NCI-H2171 (cell line): ENCODE measurements around the gene CALCR.

Experiments used
- DNase-seq: peaks from one replicate; lab custom pipeline; 2025; lab: John Stamatoyannopoulos, UW

CALCR gene

DNA sequence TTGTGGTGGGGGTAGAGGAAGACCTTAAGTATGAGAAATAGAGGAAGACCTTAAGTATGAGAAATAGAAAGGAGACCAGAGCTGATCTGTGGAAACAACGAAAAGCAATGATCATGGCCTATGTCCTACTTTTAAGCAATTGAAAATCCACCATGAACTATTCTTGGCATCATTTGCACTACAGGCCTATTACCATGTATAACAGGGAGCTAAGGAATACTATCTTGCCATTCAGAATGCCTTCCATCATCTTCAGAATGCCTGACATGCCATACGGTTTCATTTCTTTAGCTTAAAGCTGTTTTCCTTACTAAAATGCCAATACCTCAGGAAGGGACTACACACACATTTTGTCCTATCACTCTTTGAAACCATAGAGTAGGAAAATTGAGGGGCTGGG, 127.0 kb downstream of the CALCR start:
- DNase-seq, result no peak

DNA sequence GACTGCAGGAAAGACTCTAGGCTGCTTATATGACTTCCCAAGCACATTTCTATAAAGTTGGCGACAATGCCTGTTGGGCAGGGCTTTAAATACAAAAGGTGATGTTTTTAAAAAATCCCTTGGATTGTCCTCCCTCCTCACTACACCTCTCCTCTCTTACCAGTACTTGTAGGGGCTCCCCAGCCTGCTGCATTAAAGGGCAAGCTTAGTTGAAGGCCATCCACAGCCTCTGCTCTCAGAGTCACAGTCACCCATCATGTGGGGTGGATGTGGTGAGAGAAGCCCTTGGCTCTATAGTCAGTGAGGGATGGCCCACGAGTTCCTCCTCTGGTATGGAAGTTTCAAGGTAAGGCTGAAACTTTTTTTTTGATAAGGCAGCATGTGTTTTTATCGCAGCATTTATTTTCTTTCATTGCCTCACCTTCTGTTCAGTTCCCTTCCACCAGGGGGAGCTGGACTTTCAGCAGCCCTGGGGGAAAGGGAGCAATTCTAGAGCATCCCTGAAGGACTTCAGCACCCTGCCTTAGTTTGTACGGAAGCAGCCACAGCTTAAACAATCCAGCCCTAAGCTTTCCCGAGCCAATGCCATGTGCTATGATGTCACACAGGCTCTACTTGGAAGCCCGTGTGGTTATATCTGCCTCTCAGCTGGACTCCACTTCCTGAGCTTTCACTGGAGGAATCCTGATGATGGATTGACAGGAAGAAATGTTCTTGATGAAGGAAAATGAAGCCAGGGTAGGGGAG, 131.9 kb downstream of the CALCR start:
- DNase-seq, result peak; percentile 9

DNA sequence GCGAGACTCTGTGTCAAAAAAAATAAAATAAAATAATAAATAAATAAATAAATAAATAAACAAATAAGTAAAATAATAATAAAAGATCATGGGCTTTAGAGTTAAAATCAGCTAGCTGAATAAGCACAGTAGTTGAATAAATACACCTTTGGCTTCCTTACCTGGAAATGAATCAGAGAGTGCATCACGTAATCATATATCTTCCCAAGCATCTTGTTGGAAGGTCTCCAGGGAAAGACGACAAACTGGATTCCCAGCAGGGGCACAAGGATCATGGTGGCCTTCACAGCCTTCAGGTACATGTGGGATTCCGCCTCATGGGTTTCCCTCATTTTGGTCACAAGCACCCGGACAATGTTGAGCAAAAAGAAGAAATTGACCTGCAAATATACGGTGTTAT, 138.7 kb downstream of the CALCR start:
- no peak for DNase-seq

DNA sequence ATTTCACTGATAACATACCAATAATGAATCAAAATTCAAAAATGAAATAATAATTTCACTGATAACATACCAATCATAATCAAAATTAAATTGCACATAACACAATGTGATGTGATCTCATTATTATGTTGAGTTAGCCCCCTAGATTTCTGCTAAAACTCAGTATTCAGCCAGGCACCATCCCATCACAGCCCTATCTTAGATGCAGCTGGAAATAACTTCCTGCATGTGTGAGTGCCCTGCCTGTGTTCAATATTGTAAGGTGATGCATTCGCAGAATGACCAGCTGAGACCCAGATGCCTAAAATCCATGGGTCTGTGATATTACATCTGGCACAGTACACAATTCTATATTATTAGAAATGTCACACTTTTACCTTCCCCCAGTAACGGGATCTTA, 142.4 kb downstream of the CALCR start:
- DNase-seq, result no peak

DNA sequence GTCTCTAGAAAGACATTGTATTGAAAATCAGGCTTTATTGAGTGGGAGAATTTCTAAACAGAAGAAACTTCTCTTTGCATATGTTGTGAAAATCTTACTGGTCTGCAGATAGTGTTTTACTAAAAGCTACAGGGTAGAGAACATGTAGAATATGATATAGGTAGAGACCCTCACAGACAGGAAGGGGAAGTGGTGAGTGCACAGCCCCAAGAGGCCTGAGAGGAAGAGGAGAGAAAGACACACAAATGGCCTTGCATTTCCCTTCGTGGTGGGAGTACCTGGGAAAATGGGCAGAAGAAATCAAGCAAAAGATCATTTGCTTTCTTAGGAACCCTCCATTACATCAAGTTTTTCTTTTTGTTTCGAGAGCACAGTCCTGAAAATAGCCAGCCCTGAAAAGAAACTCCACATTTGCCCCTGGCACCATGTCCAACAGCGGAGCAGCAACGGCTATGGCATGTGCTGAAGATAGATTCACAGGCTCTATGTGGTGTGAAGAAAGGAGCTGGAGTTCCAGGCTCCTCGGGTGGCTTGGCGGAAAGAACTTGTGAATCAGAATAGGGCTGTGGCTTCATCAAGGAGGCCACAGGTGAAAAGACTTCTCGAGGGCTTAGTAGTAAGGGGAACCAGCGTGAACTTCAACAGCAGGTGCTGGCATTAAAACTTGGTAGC, 143.5 kb downstream of the CALCR start:
- no peak for DNase-seq

DNA sequence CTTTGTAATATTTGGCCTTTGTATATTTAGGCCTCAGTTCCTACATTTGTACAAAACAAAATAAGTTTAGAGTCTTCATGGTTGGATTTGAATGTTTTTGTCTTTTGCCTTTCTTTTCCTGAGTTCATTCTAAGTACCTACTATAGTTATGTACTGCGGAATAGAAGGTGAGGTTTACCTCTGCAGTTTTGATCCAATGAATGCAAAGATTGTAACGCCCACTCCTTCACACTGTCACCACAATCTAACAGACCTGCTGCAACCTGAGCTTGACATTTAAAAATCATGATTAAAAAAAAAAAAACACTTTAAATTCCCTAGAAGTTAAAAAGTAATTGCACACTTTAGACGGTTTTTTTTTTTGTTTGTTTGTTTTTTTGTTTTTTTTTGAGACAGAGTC, 145.0 kb downstream of the CALCR start:
- no peak for DNase-seq

DNA sequence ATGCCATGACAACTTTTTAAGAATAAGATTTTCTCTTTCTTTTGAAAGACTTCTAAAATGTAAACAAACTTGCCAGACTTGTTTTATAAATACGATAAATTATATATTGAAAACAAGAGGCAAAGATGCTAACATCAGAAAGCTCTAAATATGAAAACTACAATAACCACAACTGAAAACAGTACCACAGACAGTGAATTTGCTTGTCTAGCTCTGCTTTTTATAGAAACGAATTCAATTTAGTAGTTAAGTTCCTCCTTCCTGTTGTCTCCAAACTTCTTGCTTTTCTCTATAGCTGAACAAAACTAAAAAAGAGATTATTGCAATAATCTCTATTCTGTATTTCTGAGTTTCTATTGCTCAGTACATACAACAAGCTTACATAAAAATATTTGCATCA, 147.4 kb downstream of the CALCR start:
- DNase-seq, result no peak

DNA sequence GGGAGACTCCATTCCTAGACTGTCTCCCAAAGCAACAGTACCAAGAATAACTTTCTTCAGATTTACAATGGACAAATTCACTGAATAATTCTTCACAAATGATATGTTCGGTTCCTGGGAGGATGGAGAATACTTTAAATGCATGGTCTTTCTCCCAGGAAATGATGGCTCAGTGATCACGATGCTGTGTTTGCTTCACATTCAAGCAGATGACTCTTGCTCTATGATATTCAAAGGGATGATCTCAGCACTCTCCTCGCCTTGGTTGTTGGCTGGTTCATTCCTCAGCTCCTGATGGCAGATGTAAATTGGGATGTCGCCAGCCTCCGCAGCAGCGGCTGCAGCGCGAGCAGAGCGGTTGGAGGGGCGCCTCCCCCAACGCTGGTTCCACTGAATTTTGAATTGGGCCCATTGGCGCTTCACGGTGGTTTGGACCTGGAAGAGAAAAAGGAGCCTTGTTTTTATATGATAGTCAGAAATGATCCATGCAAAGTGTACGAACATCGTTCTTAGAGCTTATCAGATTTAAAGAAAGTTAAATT, 148.3 kb downstream of the CALCR start:
- DNase-seq, result no peak

DNA sequence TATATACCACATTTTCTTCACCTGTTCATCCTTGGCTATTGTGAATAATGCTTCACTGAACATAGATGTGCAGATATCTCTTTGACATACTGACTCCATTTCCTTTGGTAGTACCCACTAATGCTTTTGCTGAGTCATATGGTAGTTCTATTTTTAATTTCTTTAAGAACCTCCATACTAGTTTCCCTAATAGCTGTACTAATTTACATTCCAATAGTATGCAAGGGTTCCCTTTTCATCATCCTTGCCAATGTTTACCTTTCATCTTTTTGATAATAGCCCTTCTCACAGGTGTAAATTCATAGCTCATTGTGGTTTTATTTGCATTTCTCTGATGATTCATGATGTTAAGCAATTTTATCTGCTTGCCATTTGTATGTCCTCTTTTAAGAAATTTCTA, 159.9 kb downstream of the CALCR start:
- DNase-seq, result no peak

DNA sequence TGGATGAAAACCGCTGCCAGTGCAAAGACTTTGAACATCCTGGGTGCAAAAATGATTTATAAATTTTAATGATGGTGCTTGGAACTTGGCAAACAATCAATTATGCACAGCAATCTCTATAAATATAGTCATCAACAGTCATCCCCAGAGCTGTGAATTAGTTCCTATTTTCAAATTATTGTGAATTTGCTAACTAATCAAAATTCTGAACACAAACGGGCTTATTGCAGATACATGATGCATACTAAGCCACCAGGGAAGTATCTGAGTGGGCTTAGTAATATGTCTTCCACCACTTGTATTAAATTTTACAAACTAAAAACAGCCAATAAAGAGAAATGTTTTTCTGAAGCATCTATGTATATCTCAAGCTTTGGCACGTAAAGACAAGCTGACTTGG, 165.2 kb downstream of the CALCR start:
- DNase-seq, result no peak

DNA sequence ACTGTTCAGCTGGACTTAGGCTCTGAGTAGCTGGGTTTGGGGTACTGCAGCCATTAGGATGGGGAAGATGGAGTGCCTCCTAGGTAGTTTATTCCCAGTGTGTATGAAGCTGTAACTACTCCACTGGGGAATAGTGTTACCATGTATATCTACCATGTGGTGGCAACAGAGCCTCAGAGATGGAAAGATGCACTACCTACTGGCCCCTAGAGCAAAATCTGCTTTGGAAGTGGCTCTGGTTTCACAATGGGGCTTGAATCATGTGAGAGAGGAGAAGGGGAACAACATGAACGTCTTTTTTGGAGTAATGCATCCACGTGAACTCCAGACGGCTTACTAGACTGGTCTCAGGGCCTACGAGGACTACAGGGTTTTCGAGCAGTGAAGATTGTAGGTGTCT, 167.3 kb downstream of the CALCR start:
- no peak for DNase-seq

DNA sequence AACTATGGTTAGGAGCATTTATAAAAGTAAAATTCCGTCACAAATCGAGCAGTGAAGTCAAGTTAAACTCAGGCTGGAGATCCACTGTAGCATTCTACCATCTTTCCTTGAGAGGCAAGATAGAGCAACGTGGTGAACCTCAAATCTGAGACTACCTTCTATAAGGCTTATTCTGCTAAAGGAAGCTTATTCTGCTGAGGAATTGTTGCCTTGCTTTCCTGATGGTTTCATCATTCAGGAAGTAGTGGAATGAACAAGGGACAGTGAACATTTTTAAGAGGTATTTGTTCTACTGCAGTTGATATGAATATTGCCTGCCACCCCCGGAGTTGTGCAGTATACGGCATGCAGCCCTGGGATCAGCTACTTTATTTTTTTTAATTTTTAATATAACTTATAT, 171.6 kb downstream of the CALCR start:
- DNase-seq, result no peak

DNA sequence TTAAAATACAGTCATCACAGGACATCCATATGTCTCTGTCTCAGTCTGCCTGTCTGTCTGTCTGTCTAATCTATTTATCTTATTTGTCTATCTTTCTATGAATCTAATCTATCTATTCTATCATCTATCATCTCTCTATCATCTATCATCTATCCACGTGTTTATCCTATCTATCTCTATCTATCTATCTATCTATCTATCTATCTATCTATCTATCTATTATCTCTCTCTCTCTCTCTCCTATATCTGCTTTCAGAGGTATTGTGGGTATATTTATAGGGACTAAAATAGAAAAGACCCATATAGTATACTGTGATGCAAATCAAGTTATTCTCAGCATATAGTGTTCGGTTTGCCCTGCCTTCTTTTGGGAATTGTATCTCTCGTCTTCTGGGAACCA, 174.9 kb downstream of the CALCR start:
- DNase-seq, result no peak

DNA sequence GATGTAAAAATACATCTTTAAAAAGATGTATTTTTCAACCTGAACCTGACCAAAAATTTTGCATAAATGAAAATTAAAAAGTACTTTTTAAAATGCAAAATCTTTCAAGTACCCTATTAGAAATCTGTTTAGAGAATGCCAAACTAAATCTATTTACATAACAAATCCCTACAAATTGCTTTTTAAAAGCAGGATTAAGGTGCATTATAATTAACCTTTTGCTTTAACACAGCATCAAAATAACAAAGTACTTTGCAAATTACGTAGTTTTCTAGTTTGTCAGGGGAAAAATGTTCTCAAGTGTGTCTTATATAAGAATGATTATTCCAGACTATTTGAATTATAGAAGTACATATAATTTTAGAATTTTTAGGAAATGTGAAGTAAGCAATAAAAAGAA, 181.5 kb downstream of the CALCR start:
- DNase-seq, result no peak

DNA sequence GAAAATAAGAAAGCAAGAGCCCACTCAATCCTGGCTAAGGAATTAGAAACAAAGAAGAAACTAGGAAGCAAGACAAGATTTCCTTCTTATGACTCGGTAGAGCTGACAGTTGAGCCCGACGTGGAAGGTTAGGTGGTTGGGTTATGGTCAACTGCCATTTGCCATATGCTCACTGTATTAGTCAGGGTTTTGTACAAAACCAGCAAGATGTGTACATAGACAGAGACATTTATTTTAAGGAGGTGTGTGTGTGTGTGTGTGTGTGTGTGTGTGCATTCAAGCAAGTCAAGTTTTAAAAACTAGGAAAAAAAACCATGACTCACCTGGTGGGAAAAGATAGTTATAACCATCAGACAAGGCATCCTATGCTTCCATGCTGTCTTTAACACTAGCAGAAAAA, 183.9 kb downstream of the CALCR start:
- DNase-seq, result no peak

DNA sequence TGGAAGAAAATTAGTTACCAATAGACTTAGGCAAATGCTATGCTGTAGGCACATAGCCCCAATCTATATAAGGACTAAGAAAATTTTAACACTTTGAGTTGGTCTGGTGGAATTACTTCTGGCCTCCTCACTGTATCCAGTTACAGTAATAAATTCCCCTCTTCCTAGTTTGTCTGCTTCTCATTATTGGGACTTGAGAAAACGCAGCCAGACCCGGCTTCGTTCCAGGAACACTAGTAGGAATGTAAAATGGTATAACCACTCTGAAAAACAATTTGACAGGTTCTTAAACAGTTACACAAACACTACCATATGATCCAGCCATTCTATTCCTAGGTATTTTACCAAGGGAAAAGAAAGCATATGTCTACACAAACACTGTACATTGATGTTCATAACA, 192.2 kb downstream of the CALCR start:
- no peak for DNase-seq

DNA sequence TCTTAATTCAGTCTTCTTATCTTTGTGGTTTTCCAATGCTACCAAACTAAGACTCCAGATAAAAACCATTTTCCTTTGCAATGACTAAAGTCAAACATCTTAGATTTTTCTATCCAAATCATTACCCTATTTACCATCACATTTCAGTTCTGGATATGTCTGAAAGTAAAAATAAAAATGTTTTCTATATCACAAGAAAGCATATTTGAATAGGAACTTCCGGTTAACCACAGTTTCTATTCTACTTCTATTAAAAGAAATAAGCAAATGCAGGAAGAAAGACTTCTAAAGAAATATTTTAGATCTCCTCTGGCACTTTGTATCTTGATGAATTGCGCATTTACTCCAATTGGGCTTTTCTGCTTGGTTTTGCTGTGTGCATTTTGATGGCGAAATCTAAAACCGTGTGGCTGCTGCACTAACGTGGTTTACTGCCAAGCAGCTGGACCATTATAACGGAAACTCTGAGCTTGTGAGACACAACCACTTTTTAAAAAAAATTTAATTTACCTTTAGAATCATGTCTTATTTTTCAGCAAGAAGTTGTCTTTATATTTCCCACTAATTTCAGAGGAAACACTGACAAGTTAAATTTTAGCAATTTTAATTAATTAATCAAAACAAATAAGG, 196.3 kb downstream of the CALCR start:
- no peak for DNase-seq

DNA sequence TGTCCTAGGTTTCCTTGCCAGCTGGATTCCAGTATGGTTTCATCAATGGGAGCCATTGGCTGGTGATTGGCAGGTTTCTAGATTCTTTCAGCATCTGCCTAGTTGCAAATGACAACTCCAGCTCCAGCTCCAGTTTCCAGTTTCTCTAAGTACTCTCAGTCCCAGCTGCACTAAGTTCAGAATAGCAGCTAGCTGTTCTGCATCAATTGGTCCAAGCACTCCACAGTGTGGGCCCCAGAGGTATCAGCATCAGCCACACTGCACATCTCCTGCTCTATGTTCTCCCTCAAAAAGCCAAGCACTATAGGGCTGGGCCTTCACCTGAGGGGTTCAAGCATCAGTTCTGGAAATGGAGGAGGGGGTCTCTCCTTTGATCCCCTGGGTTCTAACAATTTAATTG, 198.9 kb downstream of the CALCR start:
- DNase-seq, result no peak
